Esophagus muscularis mucosa (tissue), 4 donors: ENCODE data around the gene ZNF793. TPM values are rescaled to one million over a fixed set of nuclear protein-coding genes. Genes with fewer than 3 reads are reported as not detected.
A peak's percentile ranks its signal among the peaks of the same experiment; 100 is the strongest.

Experiments used
- DNase-seq: peaks from one replicate; pipeline ENCODE4 v3.0.0-alpha.2; 2017; ENCODE audit errors: extremely low spot score
- H3K27ac ChIP-seq, 4 donors: fragments of 200-600 bp; sonication (generic); replicated peaks in 1 of 4; 1 replicate in 3 of 4; 2 replicates in 1 of 4; pipeline ENCODE4 v1.5.1; 2016 to 2019; ENCODE audit warnings: mild to moderate bottlenecking in 1 of 4
- H3K27me3 ChIP-seq, 4 donors: fragments of 200-600 bp; sonication (generic); one replicate each; pipeline versions ENCODE4 v1.5.1 to v1.6.0; 2016 to 2019
- H3K36me3 ChIP-seq, 4 donors: fragments of 200-600 bp; sonication (generic); one replicate each; pipeline ENCODE4 v1.5.1; 2016 to 2019
- H3K4me1 ChIP-seq, 4 donors: fragments of 200-600 bp; sonication (generic); one replicate each; pipeline ENCODE4 v1.5.1; 2016 to 2019
- H3K4me3 ChIP-seq, 4 donors: fragments of 200-600 bp; sonication (generic); 1 replicate in 2 of 4; 2 replicates in 2 of 4; pipeline ENCODE4 v1.5.1; 2016 to 2019; ENCODE audit warnings: mild to moderate bottlenecking in 4 of 4, moderate library complexity in 1 of 4
- H3K9me3 ChIP-seq, 4 donors: fragments of 200-600 bp; sonication (generic); 1 replicate in 3 of 4; 2 replicates in 1 of 4; pipeline ENCODE4 v1.5.1; 2016 to 2019
- CTCF ChIP-seq, 3 experiments: fragments of 200-600 bp in 2 of 3; fragments of 450-650 bp in 1 of 3; sonication (generic) in 2 of 3; IDR thresholded peaks; one replicate each; pipeline ENCODE4 v1.5.1; 2017 to 2019; ENCODE audit warnings: antibody characterized with exemption in 3 of 3, mild to moderate bottlenecking in 2 of 3, moderate library complexity in 1 of 3
- EP300 ChIP-seq: sonication (generic); formaldehyde crosslinking; IDR thresholded peaks from one replicate; pipeline ENCODE4 v1.6.1; 2017; ENCODE audit warnings: antibody characterized with exemption
- POLR2A ChIP-seq: fragments of 450-650 bp; IDR thresholded peaks from one replicate; pipeline ENCODE4 v1.6.1; 2017; ENCODE audit warnings: antibody characterized with exemption, moderate library complexity, mild to moderate bottlenecking, low read depth
- POLR2AphosphoS5 ChIP-seq, 2 donors: sonication (generic); formaldehyde crosslinking; IDR thresholded peaks; one replicate each; pipeline ENCODE4 v1.6.1; 2017; ENCODE audit warnings: antibody characterized with exemption in 2 of 2
- WGBS: methylation state at CpG from one replicate; pipeline ENCODE4 v1.1.5; 2018; 5-methylcytosine and 5-hydroxymethylcytosine counted together
- intact Hi-C: fragments of 100-400 bp; cut with DNase I; formaldehyde crosslinking; loops from one replicate; pipeline ENCODE4 v1.15.1; 2023
- total RNA-seq, 4 donors: library from RNA; depleted of rRNA; stranded (reverse); fragments of >200 nt; gene quantifications; one replicate each; pipeline versions ENCODE4 v1.1.0 to v1.2.1, GENCODE V29; 2016

Gene ZNF793
- total RNA-seq, 4 donors from 2014 or later = 3.0 to 7.1 (median 5.3) TPM

- Histone ChIP-seq H3K9me3 (peaks cover 8 to 63% (median 60%) of the 10 kb centered on the region in 4 donors), H3K27ac (no peak overlapping the region), H3K4me3 (no peak overlapping the region), H3K4me1 (no peaks in the 10 kb centered on the region), H3K36me3 (no peaks in the 10 kb centered on the region), H3K27me3 (no peaks in the 10 kb centered on the region)
- TF ChIP-seq POLR2AphosphoS5 (IDR thresholded peaks at IDR 0.05) = no peak
- no peak for TF ChIP-seq EP300
- no peak for TF ChIP-seq POLR2A
- TF ChIP-seq CTCF (IDR thresholded peaks at IDR 0.05) = no peak
- no peak for DNase-seq
- intact Hi-C loops = no loop called here
- WGBS = 75% methylated on average over 3 of the region's 3 CpGs
Observed at GRCh38 chr19:37492213-37492612, 14.5 kb upstream of the ZNF793 start.

DNA sequence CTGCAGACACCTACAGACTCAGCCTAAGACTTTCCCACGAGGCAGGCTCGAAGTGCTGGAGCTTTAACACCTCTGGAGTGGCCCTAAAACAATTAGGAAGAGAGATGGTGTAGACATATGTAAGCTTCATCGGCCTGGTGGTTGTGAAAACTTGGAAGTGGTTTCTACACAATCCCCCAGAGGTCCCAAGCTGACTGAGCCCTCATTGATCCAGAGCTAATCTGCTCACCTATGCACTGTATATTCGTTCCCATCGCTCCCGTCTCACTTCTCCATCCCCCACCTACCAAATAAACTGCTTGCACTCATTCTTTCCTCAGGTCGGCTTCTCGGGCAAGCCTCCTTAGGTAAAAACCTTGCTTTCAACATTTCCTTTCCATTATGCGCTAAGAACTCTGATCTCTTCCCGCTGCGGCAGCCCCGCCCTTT is 767 bp upstream of the ZNF793 start:
- H3K27ac ChIP-seq = peak overlapping the region; percentile 90 to 97 (median 93)
- H3K9me3 ChIP-seq = no peaks in the 10 kb centered on the region
- TF ChIP-seq POLR2AphosphoS5 (IDR thresholded peaks at IDR 0.05) (no peak), EP300 (no peak)
- peaks cover 3 to 19% (median 4%) of the 10 kb centered on the region in 4 donors for H3K36me3 ChIP-seq
- no peaks in the 10 kb centered on the region for H3K27me3 ChIP-seq
- WGBS = 8% methylated on average over 12 of the region's 12 CpGs
- peaks cover 12 to 24% (median 17%) of the 10 kb centered on the region in 4 donors for H3K4me1 ChIP-seq
- intact Hi-C loops = loop anchor here (5.0 to 10.0 kb wide), 2 partner anchors 34 to 171 kb away; a partner anchor contains a TSS
- peak overlapping the region; percentile 71 to 81 (median 78) for H3K4me3 ChIP-seq
- peak; percentile 94 for DNase-seq

- Histone ChIP-seq H3K4me1 (peaks cover 12 to 24% (median 17%) of the 10 kb centered on the region in 4 donors), H3K9me3 (peaks cover 0 to 3% (median 0%) of the 10 kb centered on the region in 4 donors), H3K27ac (peak overlapping the region; percentile 90 to 97 (median 93)), H3K36me3 (peaks cover 8 to 30% (median 16%) of the 10 kb centered on the region in 4 donors), H3K4me3 (peak overlapping the region; percentile 71 to 81 (median 78)), H3K27me3 (no peaks in the 10 kb centered on the region)
- WGBS = 3% methylated on average over 9 of the region's 9 CpGs
- no peak for TF ChIP-seq POLR2A
- no peak for TF ChIP-seq EP300
- TF ChIP-seq CTCF (IDR thresholded peaks at IDR 0.05) = no peak
- TF ChIP-seq POLR2AphosphoS5 (IDR thresholded peaks at IDR 0.05) = no peak
- DNase-seq = no peak
- intact Hi-C loops = loop anchor here (5.0 to 10.0 kb wide), 2 partner anchors 35 to 172 kb away; a partner anchor contains a TSS
Observed at GRCh38 chr19:37507167-37507464, 377 bp downstream of the ZNF793 start.

DNA sequence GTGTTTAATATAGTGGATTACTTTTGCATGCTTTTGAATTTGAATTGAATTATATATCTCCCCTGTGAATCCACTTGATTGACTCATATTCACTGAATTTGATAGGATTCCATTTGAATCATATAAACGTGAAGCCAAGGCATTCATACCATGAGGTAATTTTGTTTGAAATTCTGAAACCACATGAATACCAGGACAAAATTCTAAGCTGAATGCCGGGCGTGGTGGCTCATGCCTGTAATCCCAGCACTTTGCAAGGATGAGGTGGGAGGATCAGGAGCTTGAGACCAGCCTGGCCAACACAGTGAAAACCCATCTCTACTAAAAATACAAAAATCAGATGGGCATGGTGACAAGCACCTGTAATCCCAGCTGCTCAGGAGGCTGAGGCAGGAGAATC is 4.4 kb downstream of the ZNF793 start:
- DNase-seq = no peak
- peaks cover 13 to 62% (median 42%) of the 10 kb centered on the region in 4 donors for H3K36me3 ChIP-seq
- no peak overlapping the region for H3K27ac ChIP-seq
- no peak for TF ChIP-seq CTCF (IDR thresholded peaks at IDR 0.05)
- no peak for TF ChIP-seq EP300
- no peak overlapping the region for H3K4me3 ChIP-seq
- intact Hi-C loops = no loop called here
- H3K9me3 ChIP-seq = peaks cover 0 to 4% (median 2%) of the 10 kb centered on the region in 4 donors
- WGBS = 96% methylated on average over 3 of the region's 3 CpGs
- H3K4me1 ChIP-seq = peaks cover 3 to 13% (median 10%) of the 10 kb centered on the region in 4 donors
- H3K27me3 ChIP-seq = no peaks in the 10 kb centered on the region

DNA sequence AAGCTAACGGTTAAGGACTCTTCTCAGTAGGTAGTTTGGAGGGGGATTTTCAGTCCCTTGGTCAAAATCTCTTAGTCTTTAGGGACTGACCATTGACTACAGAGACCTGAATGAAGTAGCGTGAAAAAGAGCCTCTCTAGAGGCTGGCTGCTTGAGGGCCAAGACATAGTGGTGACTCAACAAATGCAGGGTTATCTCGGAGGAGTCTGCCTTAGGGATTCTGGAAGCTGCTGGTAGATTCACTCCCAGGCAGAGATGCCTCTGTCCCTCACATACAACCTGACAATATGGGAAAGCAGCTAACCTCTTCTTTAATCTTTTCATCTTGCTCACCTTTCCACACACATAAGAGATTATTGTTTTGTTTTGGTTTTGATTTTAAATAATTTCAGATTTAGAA is 5.1 kb downstream of the ZNF793 start:
- TF ChIP-seq POLR2A (no peak), POLR2AphosphoS5 (IDR thresholded peaks at IDR 0.05) (no peak), EP300 (no peak), CTCF (IDR thresholded peaks at IDR 0.05) (no peak)
- 100% methylated on average over 3 of the region's 3 CpGs for WGBS
- H3K27ac ChIP-seq = no peak overlapping the region
- peaks cover 13 to 68% (median 44%) of the 10 kb centered on the region in 4 donors for H3K36me3 ChIP-seq
- H3K4me3 ChIP-seq = no peak overlapping the region
- intact Hi-C loops = no loop called here
- H3K4me1 ChIP-seq = peaks cover 3 to 13% (median 10%) of the 10 kb centered on the region in 4 donors
- no peaks in the 10 kb centered on the region for H3K27me3 ChIP-seq
- DNase-seq = no peak
- H3K9me3 ChIP-seq = peaks cover 0 to 4% (median 2%) of the 10 kb centered on the region in 4 donors
